Heart left ventricle (tissue), 13 donors: ENCODE data around the gene EML1.

ENCODE experiments used
- POLR2A ChIP-seq, 2 donors: fragments of 450-650 bp; IDR thresholded peaks; one replicate each; pipeline ENCODE4 v1.6.1; 2017; ENCODE audit warnings: antibody characterized with exemption in 2 of 2, mild to moderate bottlenecking in 2 of 2, moderate library complexity in 2 of 2
- TF ChIP-seq, protein P1 (sequence below), 12 donors: fragments of 200-600 bp; sonication (generic) in 4 of 12; IDR thresholded peaks; one replicate each; pipeline versions ENCODE4 v1.5.0 to v1.8.0; 2018 to 2022; ENCODE audit warnings: antibody characterized with exemption in 12 of 12, mild to moderate bottlenecking in 5 of 12
- donor health status: ischemic (EF 13 %, LVEDD 7.1; RV severe dilation, severe dysfunction).
- donor health status: DM: no; HTN: yes; CAD: no.
- donor health status: DM: no; HTN: no; CAD: no.
- donor health status: ischemic (EF 25% LVEDD 6.9; RV normal size, moderate dysfunction).
- donor health status: ischemic (EF 25% LVEDD 5.7; RV mildly dilated, moderate dysfunction).
- donor health status: ischemic (EF 35%, LVEDD 5.7; RV mildly dilated, moderate dysfunction).
- donor health status: nonischemic (EF 11% LVEDD 7.7; RV severe dilation, severe dysfunction).
- donor health status: DM: yes; HTN: yes; CAD: no.
- donor health status: PGD.
- donor health status: ischemic (EF 29% LVEDD 5.4; RV normal size, mild dysfunction).
- donor health status: nonischemic (EF 23%, LVEDD 6.1; RV moderate dilation, normal function).

DNA sequence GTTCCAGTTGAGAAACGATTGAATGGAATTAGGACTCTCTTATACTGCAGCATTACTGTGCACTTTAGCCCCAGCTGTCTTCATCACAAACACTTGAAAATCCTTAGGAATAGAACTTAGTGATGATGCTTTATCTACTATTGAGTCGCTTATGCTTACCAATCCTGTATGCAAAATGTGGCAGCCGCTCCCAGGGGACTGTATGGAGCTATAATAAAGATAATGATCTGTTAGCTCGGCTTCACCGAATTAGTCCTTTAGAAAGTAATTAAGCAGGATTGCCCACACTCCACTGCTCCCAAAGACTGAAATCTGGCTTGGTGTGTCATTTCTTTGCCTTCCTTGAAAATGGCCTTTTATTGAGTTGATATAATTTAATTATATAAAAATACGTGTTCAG is 10.6 kb downstream of the EML1 start:
- TF ChIP-seq, protein P1, sequence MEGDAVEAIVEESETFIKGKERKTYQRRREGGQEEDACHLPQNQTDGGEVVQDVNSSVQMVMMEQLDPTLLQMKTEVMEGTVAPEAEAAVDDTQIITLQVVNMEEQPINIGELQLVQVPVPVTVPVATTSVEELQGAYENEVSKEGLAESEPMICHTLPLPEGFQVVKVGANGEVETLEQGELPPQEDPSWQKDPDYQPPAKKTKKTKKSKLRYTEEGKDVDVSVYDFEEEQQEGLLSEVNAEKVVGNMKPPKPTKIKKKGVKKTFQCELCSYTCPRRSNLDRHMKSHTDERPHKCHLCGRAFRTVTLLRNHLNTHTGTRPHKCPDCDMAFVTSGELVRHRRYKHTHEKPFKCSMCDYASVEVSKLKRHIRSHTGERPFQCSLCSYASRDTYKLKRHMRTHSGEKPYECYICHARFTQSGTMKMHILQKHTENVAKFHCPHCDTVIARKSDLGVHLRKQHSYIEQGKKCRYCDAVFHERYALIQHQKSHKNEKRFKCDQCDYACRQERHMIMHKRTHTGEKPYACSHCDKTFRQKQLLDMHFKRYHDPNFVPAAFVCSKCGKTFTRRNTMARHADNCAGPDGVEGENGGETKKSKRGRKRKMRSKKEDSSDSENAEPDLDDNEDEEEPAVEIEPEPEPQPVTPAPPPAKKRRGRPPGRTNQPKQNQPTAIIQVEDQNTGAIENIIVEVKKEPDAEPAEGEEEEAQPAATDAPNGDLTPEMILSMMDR (IDR thresholded peaks at IDR 0.05) = no peak
- TF ChIP-seq POLR2A (IDR thresholded peaks at IDR 0.05) = no peak
